Ishikawa (cell line): Measurements from ENCODE around the gene UFSP1.

Experiments
- CEBPB ChIP-seq: IDR thresholded peaks from 2 replicates; pipeline ENCODE4 v1.6.1; 2012
- CREB1 ChIP-seq: IDR thresholded peaks from 2 replicates; pipeline ENCODE4 v1.6.1; 2012; ENCODE audit warnings: low read depth
- EGR1 ChIP-seq: IDR thresholded peaks from 2 replicates; pipeline ENCODE4 v1.6.1; 2012
- MAX ChIP-seq: IDR thresholded peaks from 2 replicates; pipeline ENCODE4 v1.6.1; 2012
- NFIC ChIP-seq: IDR thresholded peaks from 2 replicates; pipeline ENCODE4 v1.6.1; 2012
- RAD21 ChIP-seq: IDR thresholded peaks from 2 replicates; pipeline ENCODE4 v1.6.1; 2012; ENCODE audit warnings: low read depth
- REST ChIP-seq: IDR thresholded peaks from 2 replicates; pipeline ENCODE4 v1.6.1; 2012; ENCODE audit warnings: low read depth, mild to moderate bottlenecking
- TAF1 ChIP-seq: IDR thresholded peaks from 2 replicates; pipeline ENCODE4 v1.6.1; 2012; ENCODE audit warnings: low read depth, mild to moderate bottlenecking
- YY1 ChIP-seq: IDR thresholded peaks from 2 replicates; pipeline ENCODE4 v1.6.1; 2012; ENCODE audit warnings: low read depth
- TF ChIP-seq, protein P1 (sequence below): IDR thresholded peaks from 2 replicates; pipeline ENCODE4 v1.6.1; 2012

DNA sequence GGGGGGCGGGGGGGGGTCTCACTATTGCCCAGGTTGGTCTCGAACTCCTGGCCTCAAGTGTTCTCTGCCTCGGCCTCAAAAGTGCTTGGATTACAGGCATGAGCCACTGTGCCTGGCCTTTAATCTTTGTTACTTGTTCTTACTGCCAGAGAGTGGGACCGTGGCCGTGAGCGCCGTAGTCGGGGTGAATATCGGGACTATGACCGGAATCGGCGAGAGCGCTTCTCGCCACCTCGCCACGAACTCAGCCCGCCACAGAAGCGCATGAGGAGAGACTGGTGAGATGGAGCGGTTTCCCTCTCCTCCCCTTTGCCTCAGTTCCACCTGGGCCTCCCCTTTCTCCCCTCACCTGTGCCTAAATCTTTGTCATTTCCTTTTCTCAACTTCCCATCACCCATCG, 8.4 kb downstream of the UFSP1 start:
- TF ChIP-seq REST (no peak), TAF1 (no peak), MAX (no peak), RAD21 (no peak), CEBPB (no peak), EGR1 (no peak), NFIC (no peak), CREB1 (no peak), YY1 (no peak)
- TF ChIP-seq, protein P1, sequence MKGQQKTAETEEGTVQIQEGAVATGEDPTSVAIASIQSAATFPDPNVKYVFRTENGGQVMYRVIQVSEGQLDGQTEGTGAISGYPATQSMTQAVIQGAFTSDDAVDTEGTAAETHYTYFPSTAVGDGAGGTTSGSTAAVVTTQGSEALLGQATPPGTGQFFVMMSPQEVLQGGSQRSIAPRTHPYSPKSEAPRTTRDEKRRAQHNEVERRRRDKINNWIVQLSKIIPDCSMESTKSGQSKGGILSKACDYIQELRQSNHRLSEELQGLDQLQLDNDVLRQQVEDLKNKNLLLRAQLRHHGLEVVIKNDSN, result no peak
